ENCODE data around the gene PHACTR3. TPM values are rescaled to one million over a fixed set of nuclear protein-coding genes. Genes with fewer than 3 reads are reported as not detected.

The PHACTR3 gene
- total and polyA plus RNA-seq, 2 experiments from 2014 or later: 0.45 to 0.61 TPM

- TF ChIP-seq, protein P1, sequence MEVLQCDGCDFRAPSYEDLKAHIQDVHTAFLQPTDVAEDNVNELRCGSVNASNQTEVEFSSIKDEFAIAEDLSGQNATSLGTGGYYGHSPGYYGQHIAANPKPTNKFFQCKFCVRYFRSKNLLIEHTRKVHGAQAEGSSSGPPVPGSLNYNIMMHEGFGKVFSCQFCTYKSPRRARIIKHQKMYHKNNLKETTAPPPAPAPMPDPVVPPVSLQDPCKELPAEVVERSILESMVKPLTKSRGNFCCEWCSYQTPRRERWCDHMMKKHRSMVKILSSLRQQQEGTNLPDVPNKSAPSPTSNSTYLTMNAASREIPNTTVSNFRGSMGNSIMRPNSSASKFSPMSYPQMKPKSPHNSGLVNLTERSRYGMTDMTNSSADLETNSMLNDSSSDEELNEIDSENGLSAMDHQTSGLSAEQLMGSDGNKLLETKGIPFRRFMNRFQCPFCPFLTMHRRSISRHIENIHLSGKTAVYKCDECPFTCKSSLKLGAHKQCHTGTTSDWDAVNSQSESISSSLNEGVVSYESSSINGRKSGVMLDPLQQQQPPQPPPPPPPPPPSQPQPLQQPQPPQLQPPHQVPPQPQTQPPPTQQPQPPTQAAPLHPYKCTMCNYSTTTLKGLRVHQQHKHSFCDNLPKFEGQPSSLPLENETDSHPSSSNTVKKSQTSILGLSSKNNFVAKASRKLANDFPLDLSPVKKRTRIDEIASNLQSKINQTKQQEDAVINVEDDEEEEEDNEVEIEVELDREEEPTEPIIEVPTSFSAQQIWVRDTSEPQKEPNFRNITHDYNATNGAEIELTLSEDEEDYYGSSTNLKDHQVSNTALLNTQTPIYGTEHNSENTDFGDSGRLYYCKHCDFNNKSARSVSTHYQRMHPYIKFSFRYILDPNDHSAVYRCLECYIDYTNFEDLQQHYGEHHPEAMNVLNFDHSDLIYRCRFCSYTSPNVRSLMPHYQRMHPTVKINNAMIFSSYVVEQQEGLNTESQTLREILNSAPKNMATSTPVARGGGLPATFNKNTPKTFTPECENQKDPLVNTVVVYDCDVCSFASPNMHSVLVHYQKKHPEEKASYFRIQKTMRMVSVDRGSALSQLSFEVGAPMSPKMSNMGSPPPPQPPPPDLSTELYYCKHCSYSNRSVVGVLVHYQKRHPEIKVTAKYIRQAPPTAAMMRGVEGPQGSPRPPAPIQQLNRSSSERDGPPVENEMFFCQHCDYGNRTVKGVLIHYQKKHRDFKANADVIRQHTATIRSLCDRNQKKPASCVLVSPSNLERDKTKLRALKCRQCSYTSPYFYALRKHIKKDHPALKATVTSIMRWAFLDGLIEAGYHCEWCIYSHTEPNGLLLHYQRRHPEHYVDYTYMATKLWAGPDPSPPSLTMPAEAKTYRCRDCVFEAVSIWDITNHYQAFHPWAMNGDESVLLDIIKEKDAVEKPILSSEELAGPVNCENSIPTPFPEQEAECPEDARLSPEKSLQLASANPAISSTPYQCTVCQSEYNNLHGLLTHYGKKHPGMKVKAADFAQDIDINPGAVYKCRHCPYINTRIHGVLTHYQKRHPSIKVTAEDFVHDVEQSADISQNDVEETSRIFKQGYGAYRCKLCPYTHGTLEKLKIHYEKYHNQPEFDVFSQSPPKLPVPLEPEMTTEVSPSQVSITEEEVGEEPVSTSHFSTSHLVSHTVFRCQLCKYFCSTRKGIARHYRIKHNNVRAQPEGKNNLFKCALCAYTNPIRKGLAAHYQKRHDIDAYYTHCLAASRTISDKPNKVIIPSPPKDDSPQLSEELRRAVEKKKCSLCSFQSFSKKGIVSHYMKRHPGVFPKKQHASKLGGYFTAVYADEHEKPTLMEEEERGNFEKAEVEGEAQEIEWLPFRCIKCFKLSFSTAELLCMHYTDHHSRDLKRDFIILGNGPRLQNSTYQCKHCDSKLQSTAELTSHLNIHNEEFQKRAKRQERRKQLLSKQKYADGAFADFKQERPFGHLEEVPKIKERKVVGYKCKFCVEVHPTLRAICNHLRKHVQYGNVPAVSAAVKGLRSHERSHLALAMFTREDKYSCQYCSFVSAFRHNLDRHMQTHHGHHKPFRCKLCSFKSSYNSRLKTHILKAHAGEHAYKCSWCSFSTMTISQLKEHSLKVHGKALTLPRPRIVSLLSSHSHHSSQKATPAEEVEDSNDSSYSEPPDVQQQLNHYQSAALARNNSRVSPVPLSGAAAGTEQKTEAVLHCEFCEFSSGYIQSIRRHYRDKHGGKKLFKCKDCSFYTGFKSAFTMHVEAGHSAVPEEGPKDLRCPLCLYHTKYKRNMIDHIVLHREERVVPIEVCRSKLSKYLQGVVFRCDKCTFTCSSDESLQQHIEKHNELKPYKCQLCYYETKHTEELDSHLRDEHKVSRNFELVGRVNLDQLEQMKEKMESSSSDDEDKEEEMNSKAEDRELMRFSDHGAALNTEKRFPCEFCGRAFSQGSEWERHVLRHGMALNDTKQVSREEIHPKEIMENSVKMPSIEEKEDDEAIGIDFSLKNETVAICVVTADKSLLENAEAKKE (CRISPR knock-in tag; IDR thresholded peaks at IDR 0.05): no peak
- TF ChIP-seq POLR2AphosphoS5 (IDR thresholded peaks at IDR 0.05; ENCODE audit: low read depth): no peak
- no peak for TF ChIP-seq ZNF114 (CRISPR knock-in tag; IDR thresholded peaks at IDR 0.05)
- no peak for TF ChIP-seq EZH2 (IDR thresholded peaks at IDR 0.05; ENCODE audit: low read depth, unreplicated experiment)
- TF ChIP-seq, protein P2, sequence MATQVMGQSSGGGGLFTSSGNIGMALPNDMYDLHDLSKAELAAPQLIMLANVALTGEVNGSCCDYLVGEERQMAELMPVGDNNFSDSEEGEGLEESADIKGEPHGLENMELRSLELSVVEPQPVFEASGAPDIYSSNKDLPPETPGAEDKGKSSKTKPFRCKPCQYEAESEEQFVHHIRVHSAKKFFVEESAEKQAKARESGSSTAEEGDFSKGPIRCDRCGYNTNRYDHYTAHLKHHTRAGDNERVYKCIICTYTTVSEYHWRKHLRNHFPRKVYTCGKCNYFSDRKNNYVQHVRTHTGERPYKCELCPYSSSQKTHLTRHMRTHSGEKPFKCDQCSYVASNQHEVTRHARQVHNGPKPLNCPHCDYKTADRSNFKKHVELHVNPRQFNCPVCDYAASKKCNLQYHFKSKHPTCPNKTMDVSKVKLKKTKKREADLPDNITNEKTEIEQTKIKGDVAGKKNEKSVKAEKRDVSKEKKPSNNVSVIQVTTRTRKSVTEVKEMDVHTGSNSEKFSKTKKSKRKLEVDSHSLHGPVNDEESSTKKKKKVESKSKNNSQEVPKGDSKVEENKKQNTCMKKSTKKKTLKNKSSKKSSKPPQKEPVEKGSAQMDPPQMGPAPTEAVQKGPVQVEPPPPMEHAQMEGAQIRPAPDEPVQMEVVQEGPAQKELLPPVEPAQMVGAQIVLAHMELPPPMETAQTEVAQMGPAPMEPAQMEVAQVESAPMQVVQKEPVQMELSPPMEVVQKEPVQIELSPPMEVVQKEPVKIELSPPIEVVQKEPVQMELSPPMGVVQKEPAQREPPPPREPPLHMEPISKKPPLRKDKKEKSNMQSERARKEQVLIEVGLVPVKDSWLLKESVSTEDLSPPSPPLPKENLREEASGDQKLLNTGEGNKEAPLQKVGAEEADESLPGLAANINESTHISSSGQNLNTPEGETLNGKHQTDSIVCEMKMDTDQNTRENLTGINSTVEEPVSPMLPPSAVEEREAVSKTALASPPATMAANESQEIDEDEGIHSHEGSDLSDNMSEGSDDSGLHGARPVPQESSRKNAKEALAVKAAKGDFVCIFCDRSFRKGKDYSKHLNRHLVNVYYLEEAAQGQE (IDR thresholded peaks at IDR 0.05; ENCODE audit: unreplicated experiment): no peak
These were observed 213.1 kb downstream of the PHACTR3 start (continued) for GRCh38 chr20:59817406-59817805.
